Mesenteric fat pad (tissue), 1 donor: ENCODE data around the gene APCDD1. TPM values are rescaled to one million over a fixed set of nuclear protein-coding genes. Genes with fewer than 3 reads are reported as not detected.
"Not testable (repeated sequence)": the region's sequence is repeated elsewhere in the genome, so short reads cannot be mapped to it uniquely, and the experiment has no call there.

Source experiments
- DNase-seq: peaks from one replicate; pipeline ENCODE4 v3.0.0-alpha.2; 2020; ENCODE audit warnings: low spot score
- total RNA-seq: library from RNA; stranded (reverse); fragmentation: NEBNext Ultra II Directional; extraction: Animal tissue kit (Norgen Biotek cat#: 25700); gene quantifications from one replicate; pipeline ENCODE4 v1.2.1, GENCODE V29; 2021
- donor health status: DM: yes; HTN: yes; CAD: no.

Gene APCDD1
- total RNA-seq, 1 donor from 2014 or later = 232 TPM

DNA sequence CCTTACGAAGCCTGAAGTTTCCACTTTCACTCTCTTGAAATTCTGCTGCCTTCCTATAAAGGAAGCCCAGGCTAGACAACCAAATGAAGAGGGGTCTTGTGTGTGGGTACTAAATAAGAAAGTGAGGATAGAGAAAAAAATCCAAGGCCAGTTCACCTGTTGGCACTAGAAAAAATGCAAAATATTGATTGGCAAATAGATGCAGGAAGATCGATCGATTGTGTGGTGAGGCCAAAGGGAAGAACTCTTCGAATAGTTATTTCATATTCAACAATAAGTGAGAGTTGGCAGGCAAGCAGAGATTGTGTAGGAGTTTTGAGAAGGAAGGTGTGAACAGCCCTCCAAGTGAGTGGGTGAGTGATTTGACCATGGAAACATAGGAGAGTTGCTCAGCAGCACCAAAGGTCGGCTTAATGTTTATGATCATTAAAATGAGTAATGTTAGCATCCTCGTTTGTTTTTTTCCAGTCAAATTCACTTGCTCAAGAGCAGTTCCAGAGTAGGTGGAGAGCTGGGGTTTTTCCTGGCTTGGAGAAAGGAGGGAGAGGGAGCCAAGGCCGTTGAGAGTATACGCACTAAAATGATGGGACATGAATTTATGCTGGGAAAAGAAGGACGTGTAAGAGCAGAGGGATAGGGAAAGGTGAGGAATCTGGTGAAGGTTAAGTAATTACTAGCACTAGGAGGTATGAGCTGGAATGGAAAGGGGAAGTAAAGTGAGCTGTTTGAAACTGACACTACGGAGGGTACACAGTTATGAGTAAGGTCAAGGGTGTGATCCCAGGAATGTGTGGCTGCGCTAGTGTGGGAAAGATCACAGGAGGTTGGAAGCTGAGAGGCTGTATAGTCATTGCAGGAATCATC is 70.3 kb downstream of the APCDD1 start:
- no peak for DNase-seq

DNA sequence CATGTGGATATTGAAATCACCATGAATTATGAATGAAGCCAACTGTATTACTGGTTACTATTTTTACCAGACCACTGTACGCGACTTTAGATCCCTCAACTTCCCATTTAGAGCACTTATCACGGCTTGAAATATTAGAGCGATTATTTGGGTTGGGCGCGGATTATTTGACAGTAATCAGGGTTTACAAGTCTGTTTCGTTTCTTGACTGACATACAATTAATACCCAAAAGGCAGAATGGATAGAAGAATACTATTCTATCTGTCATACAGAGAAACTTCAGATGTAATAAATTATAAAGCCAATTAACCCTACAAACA is 70.9 kb downstream of the APCDD1 start:
- no peak for DNase-seq

DNA sequence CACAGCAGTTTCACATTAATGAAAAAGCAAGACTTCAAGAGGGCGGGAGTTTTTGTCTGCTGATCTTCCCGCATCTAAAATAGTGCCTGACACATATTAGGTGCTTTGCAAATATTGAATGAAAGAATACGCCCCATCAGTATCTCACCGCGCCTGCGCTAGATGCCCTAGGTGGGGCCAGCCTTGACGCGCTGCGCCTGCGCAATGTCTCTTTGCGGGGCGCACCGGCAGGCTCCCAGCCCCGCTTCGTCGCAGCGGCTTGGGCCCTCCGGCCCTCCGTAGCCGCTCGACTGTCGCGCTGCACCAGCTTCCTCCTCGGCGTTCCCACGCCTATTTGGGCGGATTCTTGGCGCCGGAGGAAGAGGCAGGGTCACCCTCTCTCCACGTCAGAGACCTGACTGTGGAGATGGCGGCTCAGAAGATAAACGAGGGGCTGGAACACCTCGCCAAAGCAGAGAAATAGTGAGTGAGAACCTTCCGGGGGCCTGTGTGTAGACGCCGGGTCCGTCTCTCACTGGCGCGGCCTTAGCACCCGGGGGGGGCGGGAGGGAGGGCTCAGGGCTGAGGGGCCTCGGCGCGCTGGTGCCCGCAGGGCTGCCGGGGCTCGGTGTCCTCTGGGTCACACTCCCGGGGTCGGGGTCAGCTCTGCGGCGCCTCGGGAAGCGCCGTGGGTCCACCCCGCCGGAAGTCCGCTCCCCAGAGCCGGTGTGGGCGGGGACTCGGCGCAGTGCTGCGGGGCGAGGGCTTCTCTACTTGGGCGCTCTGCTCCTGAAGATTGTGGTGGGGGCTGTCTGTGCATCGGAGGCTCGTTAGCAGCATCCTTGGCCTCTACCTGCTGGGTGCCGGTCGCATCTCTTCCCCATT is 71.5 kb downstream of the APCDD1 start, which contains the start of gene NAPG:
Gene NAPG, plus strand, starts transcription at position 331 of the 864 bp plus-strand sequence. Its CDS starts 76 bp downstream, at position 407.
- DNase-seq = peak; percentile 96

DNA sequence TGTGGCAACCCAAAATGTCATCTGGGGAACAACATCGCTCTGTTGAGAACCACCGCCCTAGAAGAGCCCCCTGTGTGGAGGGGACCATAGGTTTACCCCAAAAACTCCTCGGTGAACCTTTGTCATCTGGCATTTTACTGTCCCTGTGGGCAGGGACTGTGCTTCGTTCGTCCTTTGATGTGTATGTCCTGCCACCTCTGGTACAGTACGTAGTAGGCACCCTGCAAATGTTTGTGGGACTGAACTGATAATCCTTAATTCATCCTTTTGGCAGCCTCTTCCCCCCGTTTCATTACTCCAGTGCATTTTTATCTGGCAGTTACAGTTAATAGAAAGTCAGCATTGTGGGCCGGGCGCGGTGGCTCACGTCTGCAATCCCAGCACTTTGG is 72.1 kb downstream of the APCDD1 start:
- no peak for DNase-seq

DNA sequence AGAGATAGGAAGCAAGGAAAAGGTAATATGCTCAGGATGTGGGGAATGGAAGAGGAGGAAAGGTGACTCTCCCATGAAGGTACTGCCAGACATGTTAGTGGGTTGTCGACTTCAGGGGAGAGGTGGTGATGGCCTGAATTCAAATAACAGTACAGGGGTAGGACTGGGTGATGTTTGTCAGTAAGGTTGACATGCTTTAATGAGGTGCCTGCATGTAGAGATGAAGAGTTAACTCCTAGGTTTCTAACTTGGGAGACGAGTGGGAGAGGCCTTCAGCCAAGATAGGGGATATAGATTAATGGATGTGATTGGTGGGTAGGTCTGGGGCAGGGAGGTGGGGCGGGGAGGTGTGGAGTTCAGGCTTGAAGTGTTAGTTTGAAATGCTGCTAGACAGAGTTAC is 74.0 kb downstream of the APCDD1 start:
- DNase-seq = no peak

DNA sequence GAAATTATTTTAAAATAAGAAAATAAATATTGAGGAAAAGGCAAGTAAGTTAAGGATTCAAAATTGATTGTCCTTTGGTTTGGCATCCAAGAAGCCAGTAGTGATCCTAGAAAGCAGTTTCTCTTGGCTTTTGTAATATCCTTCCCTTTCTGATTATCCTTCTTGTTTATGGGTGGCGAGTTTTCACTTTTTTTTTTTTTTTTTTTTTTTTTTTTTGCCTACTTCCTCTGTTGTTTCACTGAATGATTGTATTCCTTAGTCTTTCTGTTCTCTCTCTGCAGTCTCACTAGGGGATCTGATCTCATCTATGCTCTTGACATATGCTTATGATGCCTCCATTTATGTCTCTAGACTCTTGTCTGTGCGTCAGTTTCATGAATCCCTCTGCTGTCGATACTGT is 75.6 kb downstream of the APCDD1 start:
- no peak for DNase-seq

DNA sequence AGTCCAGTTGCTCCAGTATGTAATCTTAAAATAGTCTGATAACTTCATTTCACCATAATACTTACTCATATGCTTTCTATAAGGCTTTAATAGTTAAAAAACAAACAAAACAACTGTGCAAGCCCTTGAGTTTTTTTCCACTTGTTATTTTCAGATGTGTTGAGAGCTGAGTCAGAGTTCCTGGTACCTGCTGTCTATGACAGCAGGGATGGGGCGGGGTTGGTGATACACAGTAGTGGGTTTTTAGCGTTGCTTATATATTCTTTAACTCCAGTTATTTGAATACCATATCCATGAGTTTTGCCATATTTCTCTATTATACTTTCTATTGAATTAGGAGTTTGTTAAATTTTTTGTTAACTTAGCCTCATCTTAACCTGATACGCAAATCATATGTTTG is 76.4 kb downstream of the APCDD1 start:
- DNase-seq = no peak

DNA sequence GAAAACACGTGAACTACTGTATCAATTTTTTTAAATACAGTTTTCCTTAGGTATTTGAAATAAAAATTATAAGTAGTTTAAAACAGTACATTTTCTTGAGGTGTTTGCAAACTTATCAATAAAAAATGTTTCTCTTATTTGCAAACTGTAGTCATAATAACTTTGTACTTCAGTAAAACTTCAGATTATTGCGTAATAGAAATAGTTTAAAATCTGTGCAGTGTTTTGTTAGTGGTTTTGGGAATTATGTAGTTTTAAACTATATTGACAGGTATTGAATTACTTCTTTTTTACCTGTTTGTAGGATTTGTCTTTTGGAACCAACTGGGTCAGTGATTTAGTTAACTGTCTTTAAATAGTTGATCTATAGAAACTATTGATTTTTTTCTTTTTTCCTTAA is 78.7 kb downstream of the APCDD1 start:
- DNase-seq = no peak

DNA sequence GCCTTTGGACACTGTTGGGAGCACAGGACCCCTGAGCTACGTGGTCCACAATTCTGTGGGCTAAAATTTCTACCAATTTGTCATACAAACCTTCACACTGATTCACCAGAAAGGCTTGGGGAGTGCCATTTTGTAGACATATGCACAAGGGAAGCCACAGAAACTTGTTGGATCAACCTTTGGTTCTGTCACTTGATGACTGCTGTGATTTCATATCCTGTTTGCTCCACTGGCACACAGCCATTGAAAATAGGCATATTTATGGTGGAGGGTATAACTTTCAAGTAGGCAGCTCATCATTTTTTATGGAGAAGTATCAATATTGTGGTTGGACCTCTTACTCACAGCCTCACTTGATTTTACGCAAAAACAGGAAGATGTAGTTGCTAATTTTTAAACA is 81.8 kb downstream of the APCDD1 start:
- no peak for DNase-seq

DNA sequence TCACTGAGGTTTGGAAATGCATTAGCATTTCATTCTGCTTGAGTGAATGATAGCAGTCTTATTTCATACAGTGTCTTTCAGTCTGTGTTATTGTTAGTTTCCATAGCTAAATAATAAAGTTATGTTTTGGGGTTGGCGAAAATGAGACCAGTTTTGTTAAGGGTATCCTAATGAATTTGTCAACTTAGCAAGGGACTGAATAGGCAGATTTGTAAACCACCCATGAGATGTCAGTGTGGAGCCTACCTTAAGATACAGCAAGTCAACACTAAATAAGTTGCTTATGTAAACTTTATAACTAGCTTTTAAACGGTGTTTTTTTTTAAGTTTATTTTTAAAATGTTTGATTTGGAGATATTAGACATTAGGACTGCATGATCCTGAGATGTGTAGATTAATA is 83.3 kb downstream of the APCDD1 start:
- no peak for DNase-seq

DNA sequence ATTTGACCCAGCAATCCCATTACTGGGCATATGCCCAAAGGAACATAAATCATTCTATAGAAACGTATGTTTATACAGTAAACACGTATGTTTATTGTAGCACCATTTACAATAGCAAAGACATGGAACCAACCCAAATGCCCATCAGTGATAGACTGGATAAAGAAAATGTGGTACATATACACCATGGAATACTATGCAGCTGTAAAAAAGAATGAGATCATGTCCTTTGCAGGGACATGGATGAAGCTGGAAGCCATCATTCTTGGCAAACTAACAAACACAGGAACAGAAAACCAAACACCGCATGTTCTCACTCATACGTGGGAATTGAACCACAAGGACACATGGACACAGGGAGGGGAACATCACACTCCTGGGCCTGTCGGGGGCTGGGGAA is 84.7 kb downstream of the APCDD1 start:
- not testable (repeated sequence) for DNase-seq

Other genes with a start within 250 kb of the APCDD1 start
- gene NAPG, start 71.4 kb downstream of the APCDD1 start, total RNA-seq = 39.8 TPM